ENCODE data around the gene MKRN1. TPM values are rescaled to one million over a fixed set of nuclear protein-coding genes. Genes with fewer than 3 reads are reported as not detected.

Gene MKRN1
- total and polyA plus RNA-seq, 2 of the 4 experiments (the other 2 are of a cell fraction), result 47.2 to 83.0 TPM

- Histone ChIP-seq H3K36me3 (ENCODE audit: control insufficient read depth, insufficient read depth, low read length) (no peaks in the 10 kb centered on the region), H3K14ac (replicated peaks; ENCODE audit: low read depth, low read length) (no peak overlapping the region), H3K4ac (ENCODE audit: low read depth, low read length) (no peak overlapping the region), H3K56ac (ENCODE audit: extremely low read depth, insufficient read depth, low read length) (no peak overlapping the region), H2AFZ (replicated peaks; ENCODE audit: low read length, poor library complexity) (no peak overlapping the region), H3K9ac (ENCODE audit: low read depth, low read length) (no peak overlapping the region), H3K79me1 (ENCODE audit: low read depth in 1 of 2, low read length in 2 of 2) (no peaks in the 10 kb centered on the region), H3K27me3 (ENCODE audit: control insufficient read depth, insufficient read depth, low read length) (no peaks in the 10 kb centered on the region), H3K23ac (ENCODE audit: low read depth, low read length) (no peak overlapping the region), H3K4me1 (ENCODE audit: control insufficient read depth, insufficient read depth, low read length) (peaks cover 2% of the 10 kb centered on the region; the same call in 1 of the 2 replicates), H4K8ac (ENCODE audit: low read depth in 2 of 2, low read length in 2 of 2) (no peak overlapping the region), H2BK120ac (ENCODE audit: low read depth, low read length) (no peak overlapping the region), H4K20me1 (ENCODE audit: insufficient read depth, low read length) (no peaks in the 10 kb centered on the region), H3K4me2 (ENCODE audit: low read depth, low read length) (no peak overlapping the region), H2BK5ac (ENCODE audit: low read depth, low read length, poor library complexity, severe bottlenecking) (no peak overlapping the region), H2BK20ac (ENCODE audit: low read depth, low read length) (no peak overlapping the region), H3K9me1 (ENCODE audit: insufficient read depth, low read length) (no peaks in the 10 kb centered on the region), H3K27ac (ENCODE audit: insufficient read depth, low read length) (no peak overlapping the region), H2AK9ac (replicated peaks; ENCODE audit: low read depth, low read length, poor library complexity) (no peak overlapping the region), H2AK5ac (ENCODE audit: low read depth, low read length) (no peak overlapping the region), H3K9me3 (ENCODE audit: control insufficient read depth, insufficient read depth, low read length) (no peaks in the 10 kb centered on the region), H2BK15ac (ENCODE audit: low read depth, low read length) (no peak overlapping the region), H4K5ac (ENCODE audit: low read depth, low read length) (no peak overlapping the region), H4K91ac (ENCODE audit: insufficient read depth, low read depth, low read length) (no peak overlapping the region), H3K18ac (ENCODE audit: low read depth, low read length) (no peak overlapping the region), H3K4me3 (ENCODE audit: insufficient read depth, low read depth, low read length) (no peak overlapping the region)
- TF ChIP-seq RCOR1 (IDR thresholded peaks at IDR 0.05; ENCODE audit: insufficient replicate concordance, low read length) (no peak), MAZ (IDR thresholded peaks at IDR 0.05; ENCODE audit: borderline replicate concordance, low read depth, low read length) (no peak), CTCF (conservative IDR thresholded peaks at IDR 0.05; ENCODE audit: low read depth, low read length) (no peak), BHLHE40 (IDR thresholded peaks at IDR 0.05; ENCODE audit: low read depth, low read length) (no peak), POLR2A (IDR thresholded peaks at IDR 0.05; ENCODE audit: low read depth, low read length) (no peak), ELK1 (IDR thresholded peaks at IDR 0.05; ENCODE audit: borderline replicate concordance, low read depth, low read length) (no peak), CHD1 (IDR thresholded peaks at IDR 0.05; ENCODE audit: low read depth, low read length) (no peak), MAFK (IDR thresholded peaks at IDR 0.05; ENCODE audit: low read depth, low read length) (no peak), RFX5 (IDR thresholded peaks at IDR 0.05; ENCODE audit: low read depth, low read length) (no peak), CEBPB (IDR thresholded peaks at IDR 0.05; ENCODE audit: low read depth, low read length) (no peak), RAD21 (IDR thresholded peaks at IDR 0.05; ENCODE audit: low read length) (no peak)
- DNase-seq (peak; percentile 21), ATAC-seq (ENCODE audit: low read depth) (peak; percentile 49)
- dilution Hi-C loops (cut with HindIII; ENCODE audit: low sequenced_read_pairs, unreplicated experiment) (no loop called here), in situ Hi-C loops (cut with MboI; ENCODE audit: low sequenced_read_pairs) (no loop called here), intact Hi-C loops (cut with micrococcal nuclease) (no loop called here)
- no CpG with 5 or more reads among the region's 3 CpGs for WGBS, 2 experiments (ENCODE audit: extremely low coverage in 2 of 2, insufficient read length in 1 of 2)
- ChIA-PET CTCF (interaction anchor here (0.6 kb wide), 1 partner anchor 20 kb away, joined by 3 read pairs; no protein-coding TSS in a partner anchor), POLR2A (ENCODE audit: unreplicated experiment) (no interaction called here)
- BruUV-seq (replicated peaks), result no TSS peak
These were observed 38.7 kb downstream of the MKRN1 start for GRCh38 chr7:140440593-140440992.

Data from IMR-90 (cell line).